ENCODE results near the gene DISC1.

The DISC1 gene

GRCh38 chr1:231817801-231818200 lies 191.2 kb downstream of the DISC1 start:
- Histone ChIP-seq H3K27me3 (ENCODE audit: control insufficient read depth, insufficient read depth, low read length) (no peaks in the 10 kb centered on the region), H3K4me1 (ENCODE audit: control insufficient read depth, insufficient read depth, low read length) (no peaks in the 10 kb centered on the region), H3K9ac (ENCODE audit: low read depth, low read length) (no peak overlapping the region), H3K4me3 (ENCODE audit: low read depth, low read length) (no peak overlapping the region), H3K36me3 (ENCODE audit: control insufficient read depth, insufficient read depth, low read length) (no peaks in the 10 kb centered on the region), H3K9me3 (ENCODE audit: control insufficient read depth, insufficient read depth, low read length) (no peaks in the 10 kb centered on the region), H3K27ac (ENCODE audit: low read depth, low read length) (no peak overlapping the region)

- Histone ChIP-seq H3K9ac (ENCODE audit: low read depth, low read length) (no peak overlapping the region), H3K27me3 (ENCODE audit: control insufficient read depth, insufficient read depth, low read length) (no peaks in the 10 kb centered on the region), H3K36me3 (ENCODE audit: control insufficient read depth, insufficient read depth, low read length) (no peaks in the 10 kb centered on the region), H3K27ac (ENCODE audit: low read depth, low read length) (no peak overlapping the region), H3K4me3 (ENCODE audit: low read depth, low read length) (no peak overlapping the region), H3K4me1 (ENCODE audit: control insufficient read depth, insufficient read depth, low read length) (no peaks in the 10 kb centered on the region), H3K9me3 (ENCODE audit: control insufficient read depth, insufficient read depth, low read length) (no peaks in the 10 kb centered on the region)
These were observed 191.7 kb downstream of the DISC1 start for GRCh38 chr1:231818337-231818736.

- Histone ChIP-seq H3K27me3 (ENCODE audit: control insufficient read depth, insufficient read depth, low read length) (no peaks in the 10 kb centered on the region), H3K4me3 (ENCODE audit: low read depth, low read length) (no peak overlapping the region), H3K9ac (ENCODE audit: low read depth, low read length) (no peak overlapping the region), H3K27ac (ENCODE audit: low read depth, low read length) (no peak overlapping the region), H3K4me1 (ENCODE audit: control insufficient read depth, insufficient read depth, low read length) (no peaks in the 10 kb centered on the region), H3K36me3 (ENCODE audit: control insufficient read depth, insufficient read depth, low read length) (no peaks in the 10 kb centered on the region), H3K9me3 (ENCODE audit: control insufficient read depth, insufficient read depth, low read length) (no peaks in the 10 kb centered on the region)
These were observed 194.7 kb downstream of the DISC1 start for GRCh38 chr1:231821281-231821680.

GRCh38 chr1:231822041-231822440 lies 195.5 kb downstream of the DISC1 start:
- Histone ChIP-seq H3K27me3 (ENCODE audit: control insufficient read depth, insufficient read depth, low read length) (no peaks in the 10 kb centered on the region), H3K9ac (ENCODE audit: low read depth, low read length) (no peak overlapping the region), H3K27ac (ENCODE audit: low read depth, low read length) (no peak overlapping the region), H3K9me3 (ENCODE audit: control insufficient read depth, insufficient read depth, low read length) (no peaks in the 10 kb centered on the region), H3K36me3 (ENCODE audit: control insufficient read depth, insufficient read depth, low read length) (no peaks in the 10 kb centered on the region), H3K4me3 (ENCODE audit: low read depth, low read length) (no peak overlapping the region), H3K4me1 (ENCODE audit: control insufficient read depth, insufficient read depth, low read length) (no peaks in the 10 kb centered on the region)

- no peaks in the 10 kb centered on the region for H3K36me3 ChIP-seq (ENCODE audit: control insufficient read depth, insufficient read depth, low read length)
- no peaks in the 10 kb centered on the region for H3K27me3 ChIP-seq (ENCODE audit: control insufficient read depth, insufficient read depth, low read length)
- H3K9me3 ChIP-seq (ENCODE audit: control insufficient read depth, insufficient read depth, low read length), result no peaks in the 10 kb centered on the region
- no peak overlapping the region for H3K27ac ChIP-seq (ENCODE audit: low read depth, low read length)
- H3K4me3 ChIP-seq (ENCODE audit: low read depth, low read length), result no peak overlapping the region
- H3K4me1 ChIP-seq (ENCODE audit: control insufficient read depth, insufficient read depth, low read length), result no peaks in the 10 kb centered on the region
- H3K9ac ChIP-seq (ENCODE audit: low read depth, low read length), result no peak overlapping the region
These were observed 200.0 kb downstream of the DISC1 start for GRCh38 chr1:231826566-231826965.

- Histone ChIP-seq H3K36me3 (ENCODE audit: control insufficient read depth, insufficient read depth, low read length) (no peaks in the 10 kb centered on the region), H3K4me1 (ENCODE audit: control insufficient read depth, insufficient read depth, low read length) (no peaks in the 10 kb centered on the region), H3K4me3 (ENCODE audit: low read depth, low read length) (no peak overlapping the region), H3K27ac (ENCODE audit: low read depth, low read length) (no peak overlapping the region), H3K9me3 (ENCODE audit: control insufficient read depth, insufficient read depth, low read length) (no peaks in the 10 kb centered on the region), H3K9ac (ENCODE audit: low read depth, low read length) (no peak overlapping the region), H3K27me3 (ENCODE audit: control insufficient read depth, insufficient read depth, low read length) (no peaks in the 10 kb centered on the region)
These were observed 200.9 kb downstream of the DISC1 start for GRCh38 chr1:231827337-231828105.

GRCh38 chr1:231828182-231828920 lies 201.8 kb downstream of the DISC1 start:
- no peak overlapping the region for H3K4me3 ChIP-seq (ENCODE audit: low read depth, low read length)
- no peaks in the 10 kb centered on the region for H3K4me1 ChIP-seq (ENCODE audit: control insufficient read depth, insufficient read depth, low read length)
- H3K27ac ChIP-seq (ENCODE audit: low read depth, low read length), result no peak overlapping the region
- no peaks in the 10 kb centered on the region for H3K36me3 ChIP-seq (ENCODE audit: control insufficient read depth, insufficient read depth, low read length)
- no peak overlapping the region for H3K9ac ChIP-seq (ENCODE audit: low read depth, low read length)
- no peaks in the 10 kb centered on the region for H3K27me3 ChIP-seq (ENCODE audit: control insufficient read depth, insufficient read depth, low read length)
- no peaks in the 10 kb centered on the region for H3K9me3 ChIP-seq (ENCODE audit: control insufficient read depth, insufficient read depth, low read length)

- Histone ChIP-seq H3K36me3 (ENCODE audit: control insufficient read depth, insufficient read depth, low read length) (no peaks in the 10 kb centered on the region), H3K4me1 (ENCODE audit: control insufficient read depth, insufficient read depth, low read length) (no peaks in the 10 kb centered on the region), H3K27me3 (ENCODE audit: control insufficient read depth, insufficient read depth, low read length) (no peaks in the 10 kb centered on the region), H3K9me3 (ENCODE audit: control insufficient read depth, insufficient read depth, low read length) (no peaks in the 10 kb centered on the region), H3K9ac (ENCODE audit: low read depth, low read length) (no peak overlapping the region), H3K27ac (ENCODE audit: low read depth, low read length) (no peak overlapping the region), H3K4me3 (ENCODE audit: low read depth, low read length) (no peak overlapping the region)
These were observed 202.7 kb downstream of the DISC1 start for GRCh38 chr1:231829332-231829731.

GRCh38 chr1:231836227-231836893 lies 209.8 kb downstream of the DISC1 start:
- no peak overlapping the region for H3K4me3 ChIP-seq (ENCODE audit: low read depth, low read length)
- no peak overlapping the region for H3K27ac ChIP-seq (ENCODE audit: low read depth, low read length)
- H3K4me1 ChIP-seq (ENCODE audit: control insufficient read depth, insufficient read depth, low read length), result 0 out of 2 replicates have a peak, but pooled peaks cover 3% of the 10 kb centered on the region
- no peaks in the 10 kb centered on the region for H3K36me3 ChIP-seq (ENCODE audit: control insufficient read depth, insufficient read depth, low read length)
- no peak overlapping the region for H3K9ac ChIP-seq (ENCODE audit: low read depth, low read length)
- no peaks in the 10 kb centered on the region for H3K9me3 ChIP-seq (ENCODE audit: control insufficient read depth, insufficient read depth, low read length)
- H3K27me3 ChIP-seq (ENCODE audit: control insufficient read depth, insufficient read depth, low read length), result no peaks in the 10 kb centered on the region

- no peak overlapping the region for H3K27ac ChIP-seq (ENCODE audit: low read depth, low read length)
- no peaks in the 10 kb centered on the region for H3K9me3 ChIP-seq (ENCODE audit: control insufficient read depth, insufficient read depth, low read length)
- no peaks in the 10 kb centered on the region for H3K27me3 ChIP-seq (ENCODE audit: control insufficient read depth, insufficient read depth, low read length)
- no peaks in the 10 kb centered on the region for H3K36me3 ChIP-seq (ENCODE audit: control insufficient read depth, insufficient read depth, low read length)
- 0 out of 2 replicates have a peak, but pooled peaks cover 3% of the 10 kb centered on the region for H3K4me1 ChIP-seq (ENCODE audit: control insufficient read depth, insufficient read depth, low read length)
- no peak overlapping the region for H3K4me3 ChIP-seq (ENCODE audit: low read depth, low read length)
- no peak overlapping the region for H3K9ac ChIP-seq (ENCODE audit: low read depth, low read length)
These were observed 211.9 kb downstream of the DISC1 start for GRCh38 chr1:231838521-231838920.

GRCh38 chr1:231839999-231840398 lies 213.4 kb downstream of the DISC1 start:
- Histone ChIP-seq H3K27ac (ENCODE audit: low read depth, low read length) (no peak overlapping the region), H3K27me3 (ENCODE audit: control insufficient read depth, insufficient read depth, low read length) (no peaks in the 10 kb centered on the region), H3K4me1 (ENCODE audit: control insufficient read depth, insufficient read depth, low read length) (0 out of 2 replicates have a peak, but pooled peaks cover 3% of the 10 kb centered on the region), H3K4me3 (ENCODE audit: low read depth, low read length) (no peak overlapping the region), H3K36me3 (ENCODE audit: control insufficient read depth, insufficient read depth, low read length) (no peaks in the 10 kb centered on the region), H3K9me3 (ENCODE audit: control insufficient read depth, insufficient read depth, low read length) (no peaks in the 10 kb centered on the region), H3K9ac (ENCODE audit: low read depth, low read length) (no peak overlapping the region)
